Measurements from ENCODE around the gene LIMK1. TPM values are rescaled to one million over a fixed set of nuclear protein-coding genes. Genes with fewer than 3 reads are reported as not detected.

LIMK1 gene
- total RNA-seq, 4 donors from 2014 or later = 10.4 to 31.0 (median 14.6) TPM

DNA sequence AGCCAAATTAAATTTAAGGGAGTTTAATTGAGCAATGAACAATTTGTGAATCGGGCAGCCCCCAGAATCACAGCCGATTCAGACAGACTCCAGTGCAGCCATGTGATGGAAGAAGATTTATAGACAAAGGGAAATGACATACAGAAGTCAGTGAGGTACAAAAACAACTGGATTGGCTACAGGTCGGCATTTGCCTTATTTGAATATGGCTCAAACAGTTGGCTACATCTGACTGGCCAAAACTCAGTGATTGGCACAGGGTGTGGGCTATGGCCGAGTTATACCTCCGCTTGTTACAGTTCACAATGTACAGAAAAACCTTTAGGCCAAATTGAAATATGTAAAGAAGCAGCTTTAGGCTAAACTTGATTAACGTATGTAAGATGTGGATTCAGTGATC, 59.8 kb downstream of the LIMK1 start:
- DNase-seq (ENCODE audit: low spot score) (no peak), ATAC-seq (ENCODE audit: low FRiP score) (no peak)
- TF ChIP-seq, protein P1, sequence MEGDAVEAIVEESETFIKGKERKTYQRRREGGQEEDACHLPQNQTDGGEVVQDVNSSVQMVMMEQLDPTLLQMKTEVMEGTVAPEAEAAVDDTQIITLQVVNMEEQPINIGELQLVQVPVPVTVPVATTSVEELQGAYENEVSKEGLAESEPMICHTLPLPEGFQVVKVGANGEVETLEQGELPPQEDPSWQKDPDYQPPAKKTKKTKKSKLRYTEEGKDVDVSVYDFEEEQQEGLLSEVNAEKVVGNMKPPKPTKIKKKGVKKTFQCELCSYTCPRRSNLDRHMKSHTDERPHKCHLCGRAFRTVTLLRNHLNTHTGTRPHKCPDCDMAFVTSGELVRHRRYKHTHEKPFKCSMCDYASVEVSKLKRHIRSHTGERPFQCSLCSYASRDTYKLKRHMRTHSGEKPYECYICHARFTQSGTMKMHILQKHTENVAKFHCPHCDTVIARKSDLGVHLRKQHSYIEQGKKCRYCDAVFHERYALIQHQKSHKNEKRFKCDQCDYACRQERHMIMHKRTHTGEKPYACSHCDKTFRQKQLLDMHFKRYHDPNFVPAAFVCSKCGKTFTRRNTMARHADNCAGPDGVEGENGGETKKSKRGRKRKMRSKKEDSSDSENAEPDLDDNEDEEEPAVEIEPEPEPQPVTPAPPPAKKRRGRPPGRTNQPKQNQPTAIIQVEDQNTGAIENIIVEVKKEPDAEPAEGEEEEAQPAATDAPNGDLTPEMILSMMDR (IDR thresholded peaks at IDR 0.05) = no peak

DNA sequence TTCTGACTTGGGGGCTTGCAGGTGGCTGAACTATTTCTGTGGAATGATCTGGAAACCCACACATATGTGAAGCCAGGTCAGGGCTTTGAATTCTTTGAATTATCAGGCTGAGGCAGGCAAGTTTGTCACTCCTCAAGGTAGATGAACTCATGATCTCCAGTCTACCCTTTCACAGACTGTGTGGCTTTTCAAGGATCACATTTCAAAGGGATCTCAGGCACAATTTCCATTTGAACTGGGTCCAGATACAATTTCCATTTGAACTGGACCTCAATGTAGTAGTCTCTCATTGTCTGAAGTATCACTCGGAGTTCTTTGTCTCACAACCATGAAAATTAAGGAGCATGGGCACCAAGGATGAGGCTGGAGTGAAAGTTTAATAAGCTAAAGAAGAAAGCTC, 64.9 kb downstream of the LIMK1 start:
- ATAC-seq (ENCODE audit: low FRiP score) = no peak
- TF ChIP-seq, protein P1 (IDR thresholded peaks at IDR 0.05) = no peak
- no peak for DNase-seq (ENCODE audit: low spot score)

- TF ChIP-seq, protein P1 (IDR thresholded peaks at IDR 0.05) = no peak
- ATAC-seq (ENCODE audit: low FRiP score) (no peak), DNase-seq (ENCODE audit: low spot score) (no peak)
Measured at GRCh38 chr7:74149071-74149470, 65.5 kb downstream of the LIMK1 start.

DNA sequence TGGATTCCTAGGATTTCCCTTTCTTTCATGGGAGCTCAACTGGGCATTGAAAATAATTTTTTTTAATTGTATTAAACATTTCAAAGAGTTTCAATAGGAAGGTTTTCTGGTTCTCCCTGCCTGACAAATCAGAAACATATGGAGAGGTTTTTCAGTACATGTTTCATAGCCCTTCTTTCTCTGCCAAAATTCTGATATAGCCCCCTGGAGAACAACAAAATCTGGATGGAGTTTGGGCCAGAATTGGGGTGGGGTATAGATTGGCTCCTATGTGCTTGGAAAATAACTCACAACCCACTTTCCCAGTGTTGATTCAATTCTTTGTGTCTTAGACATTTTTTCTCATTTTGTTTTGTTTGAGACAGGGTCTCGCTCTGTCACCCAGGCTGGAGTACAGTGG, 66.0 kb downstream of the LIMK1 start:
- TF ChIP-seq, protein P1 (IDR thresholded peaks at IDR 0.05) = no peak
- ATAC-seq (ENCODE audit: low FRiP score) (no peak), DNase-seq (ENCODE audit: low spot score) (no peak)

DNA sequence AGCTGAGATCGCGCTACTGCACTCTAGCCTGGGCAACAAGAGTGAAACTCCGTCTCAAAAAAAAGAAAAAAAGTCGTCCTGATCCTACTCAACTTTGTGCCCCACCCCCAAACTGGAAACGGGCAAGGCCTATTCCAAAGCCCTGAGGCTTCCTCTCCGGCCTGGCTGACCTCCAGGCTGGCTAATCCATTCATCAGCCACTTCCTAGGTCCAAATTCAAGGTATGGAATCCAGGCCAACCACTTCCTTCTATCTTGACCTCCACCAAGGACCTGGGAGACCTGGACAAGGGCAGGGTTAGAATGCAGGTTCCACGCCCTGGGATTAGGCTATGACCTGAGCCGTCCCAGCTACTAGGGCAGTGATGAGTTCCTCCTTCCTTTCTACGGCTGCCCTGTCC, 70.1 kb downstream of the LIMK1 start:
- ATAC-seq (ENCODE audit: low FRiP score) (no peak), DNase-seq (ENCODE audit: low spot score) (no peak)
- TF ChIP-seq, protein P1 (IDR thresholded peaks at IDR 0.05) = no peak

DNA sequence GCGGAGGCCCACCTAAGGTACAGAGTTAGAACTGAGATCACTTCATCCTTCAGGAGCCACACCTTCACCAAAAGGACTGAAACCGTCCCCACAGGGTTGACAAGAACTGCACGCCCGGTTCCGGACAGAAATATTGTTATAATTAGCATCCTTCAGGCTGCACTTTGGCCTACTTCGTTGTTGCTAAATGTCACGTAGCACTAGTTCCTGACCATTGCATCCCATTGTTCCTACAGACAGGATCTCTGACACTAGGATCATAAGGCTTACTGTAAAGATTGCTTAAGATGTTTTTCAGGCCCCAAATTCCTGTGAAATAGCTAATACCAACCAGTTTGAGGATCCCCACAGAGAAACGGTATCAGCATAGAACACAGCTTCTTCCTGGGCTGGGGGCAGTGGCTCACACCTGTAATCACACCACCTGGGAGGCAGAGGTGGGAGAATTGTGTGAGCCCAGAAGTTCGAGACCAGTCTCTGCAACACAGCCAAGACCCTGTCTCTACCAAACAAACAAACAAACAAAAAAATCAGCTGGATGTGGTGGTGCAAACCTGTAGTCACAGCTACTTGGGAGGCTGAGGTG, 72.3 kb downstream of the LIMK1 start:
- TF ChIP-seq, protein P1 (IDR thresholded peaks at IDR 0.05) = no peak
- ATAC-seq (ENCODE audit: low FRiP score) (no peak), DNase-seq (ENCODE audit: low spot score) (no peak)

GRCh38 chr7:74157605-74158004, 74.0 kb downstream of the LIMK1 start:
- ATAC-seq (ENCODE audit: low FRiP score) (no peak), DNase-seq (ENCODE audit: low spot score) (no peak)
- TF ChIP-seq, protein P1 (IDR thresholded peaks at IDR 0.05) = no peak
